Activated gamma-delta T cell treated with anti-CD3 and anti-CD28 coated beads, Interleukin-2, amount 50 U/mL, for 16 hours (primary cell): ENCODE results near the gene DIPK1B.

ENCODE experiments used
- DNase-seq: peaks from one replicate; pipeline ENCODE4 v3.0.0-alpha.2; 2020; ENCODE audit warnings: low read depth

The DIPK1B gene

DNA sequence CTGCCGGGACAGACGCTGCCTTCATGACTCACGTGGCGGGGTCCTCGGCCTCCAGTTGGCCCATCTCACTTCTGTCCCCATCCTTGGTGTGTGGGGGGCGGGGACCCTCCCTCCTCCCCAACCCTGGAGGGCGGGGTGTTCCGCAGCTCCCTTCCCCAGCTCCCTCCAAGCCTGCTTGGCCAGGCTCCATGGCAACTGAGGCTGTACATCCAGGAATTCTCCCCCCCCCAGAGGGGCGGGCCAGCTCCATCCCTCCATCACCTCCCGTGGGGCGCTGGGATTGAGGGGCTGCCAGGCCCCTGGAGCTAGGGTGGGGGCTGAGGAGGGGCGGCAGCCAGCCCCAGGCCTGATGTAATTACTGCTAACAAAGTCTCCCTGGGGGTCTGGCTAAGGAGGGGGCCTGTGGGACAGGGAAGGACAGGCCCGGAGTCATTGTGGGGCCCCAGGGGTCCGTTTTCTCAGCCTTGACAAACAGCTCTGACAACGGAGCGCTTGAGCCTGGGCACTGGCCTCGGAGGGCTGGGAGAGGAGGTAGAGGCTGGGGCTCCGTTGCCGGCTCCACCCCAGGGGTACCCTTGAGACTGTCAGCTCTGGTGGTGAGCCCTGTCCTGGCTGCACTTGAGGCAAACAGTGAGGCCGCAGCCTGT lies 8.0 kb downstream of the DIPK1B start:
- no peak for DNase-seq

GRCh38 chr9:136720898-136721338 lies 8.5 kb downstream of the DIPK1B start:
- DNase-seq: no peak

DNA sequence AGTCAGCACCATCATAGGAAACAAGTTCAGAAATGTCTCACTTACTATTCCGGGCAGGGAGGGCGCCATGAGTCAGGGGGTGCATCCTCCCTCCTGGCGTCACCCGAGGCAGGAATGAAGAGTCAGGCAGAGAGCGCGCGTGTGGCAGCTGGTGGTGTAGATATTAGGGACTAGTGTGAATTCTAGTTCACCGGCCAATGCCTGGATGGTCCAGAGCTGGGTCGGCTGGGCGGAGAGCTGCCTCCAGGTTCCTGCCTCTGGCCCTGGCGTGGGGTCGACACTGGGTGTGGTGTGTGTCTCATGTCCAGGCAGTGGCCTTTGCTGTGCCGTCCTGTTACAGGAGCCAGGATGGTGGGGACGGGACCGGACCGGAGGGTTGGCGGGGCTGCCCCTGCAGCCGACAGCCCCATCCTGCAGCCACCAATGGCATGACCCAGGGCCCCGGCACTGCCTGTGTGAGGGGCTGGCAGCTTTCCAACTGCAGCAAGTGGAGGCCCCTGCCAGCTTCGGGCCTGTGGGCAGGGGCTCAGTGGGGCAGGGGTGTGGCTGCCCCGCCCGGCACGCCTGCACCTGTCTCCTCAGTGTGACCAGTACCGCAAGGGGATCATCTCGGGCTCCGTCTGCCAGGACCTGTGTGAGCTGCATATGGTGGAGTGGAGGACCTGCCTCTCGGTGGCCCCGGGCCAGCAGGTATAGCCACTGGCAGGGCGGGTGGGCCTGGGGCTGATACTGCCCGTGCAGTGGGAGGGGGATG lies 9.1 kb downstream of the DIPK1B start:
- DNase-seq: no peak

DNA sequence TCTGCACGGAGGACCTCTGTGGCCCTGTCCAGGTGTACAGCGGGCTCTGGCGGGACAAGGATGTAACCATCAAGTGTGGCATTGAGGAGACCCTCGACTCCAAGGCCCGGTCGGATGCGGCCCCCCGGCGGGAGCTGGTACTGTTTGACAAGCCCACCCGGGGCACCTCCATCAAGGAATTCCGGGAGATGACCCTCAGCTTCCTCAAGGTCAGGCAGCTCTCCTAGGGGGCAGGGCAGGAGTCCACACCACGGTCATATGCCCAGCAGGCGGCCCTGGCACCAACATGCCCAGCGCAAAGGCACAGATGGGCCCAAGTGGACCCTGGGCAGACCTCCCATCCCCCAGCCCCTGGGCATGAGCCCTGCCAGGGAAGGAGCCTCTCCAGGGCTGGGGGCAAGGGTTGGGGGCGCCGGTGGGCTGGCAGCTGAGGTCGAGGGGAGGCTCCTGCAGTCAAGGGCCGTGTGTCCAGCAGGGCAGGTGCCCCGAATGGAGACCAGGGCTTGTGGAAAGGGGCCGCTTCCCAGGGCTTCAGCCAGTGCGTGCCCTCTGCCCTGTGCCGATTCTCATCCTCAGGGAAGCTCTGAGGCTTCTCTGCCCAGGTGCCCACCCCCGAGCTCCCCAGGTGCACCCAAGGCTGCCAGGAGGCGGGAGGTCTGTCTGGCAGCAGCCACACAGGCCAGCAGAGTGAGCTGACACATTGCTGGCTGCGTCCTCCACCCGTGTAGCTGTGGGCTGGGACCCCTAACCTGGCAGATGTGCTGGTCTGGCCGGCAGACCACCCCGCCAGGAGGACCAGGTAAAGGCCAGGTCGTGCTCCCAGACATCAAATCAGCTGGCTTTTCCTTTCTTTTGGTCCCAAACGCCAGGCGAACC lies 10.0 kb downstream of the DIPK1B start:
- no peak for DNase-seq

GRCh38 chr9:136722969-136723356 lies 10.6 kb downstream of the DIPK1B start:
- DNase-seq: no peak

DNA sequence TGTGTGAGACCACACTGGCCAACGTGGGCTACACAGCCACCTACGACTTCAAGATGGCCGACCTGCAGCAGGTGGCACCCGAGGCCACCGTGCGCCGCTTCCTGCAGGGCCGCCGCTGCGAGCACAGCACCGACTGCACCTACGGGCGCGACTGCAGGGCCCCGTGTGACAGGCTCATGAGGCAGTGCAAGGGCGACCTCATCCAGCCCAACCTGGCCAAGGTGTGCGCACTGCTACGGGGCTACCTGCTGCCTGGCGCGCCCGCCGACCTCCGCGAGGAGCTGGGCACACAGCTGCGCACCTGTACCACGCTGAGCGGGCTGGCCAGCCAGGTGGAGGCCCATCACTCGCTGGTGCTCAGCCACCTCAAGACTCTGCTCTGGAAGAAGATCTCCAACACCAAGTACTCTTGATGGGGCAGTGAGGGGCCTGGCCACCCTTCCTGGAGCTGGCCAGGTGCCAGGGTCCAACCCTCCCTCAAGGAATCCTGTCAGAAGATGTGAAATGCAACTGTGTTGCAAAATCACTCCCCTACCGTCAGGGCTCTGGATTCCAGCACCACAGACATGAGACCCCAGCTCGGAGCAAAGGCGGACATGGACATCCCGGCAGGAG lies 11.1 kb downstream of the DIPK1B start:
- DNase-seq: no peak

DNA sequence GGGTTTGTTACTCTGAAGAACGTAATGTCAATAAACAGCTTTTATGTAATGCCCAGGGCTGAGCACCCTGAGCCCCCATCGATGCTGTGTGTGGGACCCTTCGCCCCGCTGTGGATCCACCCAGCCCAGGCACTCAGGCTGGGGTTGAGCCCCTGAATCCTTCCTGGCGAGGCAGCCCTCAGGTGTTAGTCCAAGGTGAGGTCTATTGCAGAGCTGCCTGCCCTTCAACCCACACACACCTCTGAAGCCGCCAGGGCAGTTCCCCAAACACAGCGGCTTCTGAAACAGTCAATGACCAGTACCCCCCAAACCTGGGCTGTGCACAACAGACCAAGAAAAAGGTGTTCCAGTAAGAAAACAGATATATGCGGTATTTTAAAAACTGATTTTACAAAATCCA lies 11.6 kb downstream of the DIPK1B start:
- no peak for DNase-seq

GRCh38 chr9:136724772-136725171 lies 12.4 kb downstream of the DIPK1B start:
- no peak for DNase-seq

- DNase-seq: no peak
These were observed 13.2 kb downstream of the DIPK1B start for GRCh38 chr9:136725612-136726011.

DNA sequence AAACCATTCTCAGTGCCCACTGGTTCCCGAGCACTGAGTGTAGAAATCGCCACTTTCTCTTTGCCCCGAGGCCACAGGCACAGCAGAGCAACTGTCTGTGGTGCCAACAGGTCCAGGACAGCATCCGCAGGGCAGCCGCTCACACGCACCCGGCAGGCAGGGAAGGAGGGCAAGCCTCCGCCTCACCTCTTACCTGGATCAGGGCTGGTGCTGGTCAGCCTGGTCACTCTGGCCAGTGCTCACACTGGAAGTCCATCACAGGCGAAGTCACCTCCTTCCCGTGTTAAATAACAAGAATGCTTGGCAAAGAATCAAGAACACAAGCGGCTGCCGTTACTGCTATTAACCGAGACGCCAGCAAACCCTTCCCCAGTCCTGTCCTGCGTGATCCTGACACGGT lies 13.7 kb downstream of the DIPK1B start:
- no peak for DNase-seq

GRCh38 chr9:136726631-136727191 lies 14.3 kb downstream of the DIPK1B start:
- no peak for DNase-seq

- DNase-seq: peak; percentile 92
These were observed 15.7 kb downstream of the DIPK1B start for GRCh38 chr9:136728080-136728547.

- DNase-seq: no peak
These were observed 16.3 kb downstream of the DIPK1B start for GRCh38 chr9:136728548-136729123.

GRCh38 chr9:136729144-136729543 lies 16.8 kb downstream of the DIPK1B start:
- no peak for DNase-seq

DNA sequence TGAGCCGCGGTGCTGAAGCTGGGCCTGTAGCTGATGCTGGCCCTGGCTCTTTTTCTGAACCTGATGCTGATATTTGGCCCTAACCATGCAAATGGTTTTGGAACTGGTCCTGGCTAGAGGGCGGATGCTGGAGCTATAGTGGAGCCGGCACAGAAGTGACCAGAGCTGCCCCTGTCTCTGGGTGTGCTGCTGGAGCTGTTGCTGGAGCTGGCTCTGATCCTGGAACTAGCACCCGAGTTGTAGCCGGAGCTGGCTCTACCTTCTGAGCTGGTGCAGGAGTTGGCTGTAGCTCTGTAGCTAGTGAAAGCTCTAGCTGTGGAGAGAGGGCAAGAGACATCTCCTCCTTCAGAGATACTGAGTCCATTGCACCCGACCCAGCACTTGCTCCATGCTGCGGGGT lies 17.6 kb downstream of the DIPK1B start:
- no peak for DNase-seq

GRCh38 chr9:136732444-136733178 lies 20.2 kb downstream of the DIPK1B start:
- no peak for DNase-seq

GRCh38 chr9:136733611-136734010 lies 21.2 kb downstream of the DIPK1B start:
- no peak for DNase-seq

DNA sequence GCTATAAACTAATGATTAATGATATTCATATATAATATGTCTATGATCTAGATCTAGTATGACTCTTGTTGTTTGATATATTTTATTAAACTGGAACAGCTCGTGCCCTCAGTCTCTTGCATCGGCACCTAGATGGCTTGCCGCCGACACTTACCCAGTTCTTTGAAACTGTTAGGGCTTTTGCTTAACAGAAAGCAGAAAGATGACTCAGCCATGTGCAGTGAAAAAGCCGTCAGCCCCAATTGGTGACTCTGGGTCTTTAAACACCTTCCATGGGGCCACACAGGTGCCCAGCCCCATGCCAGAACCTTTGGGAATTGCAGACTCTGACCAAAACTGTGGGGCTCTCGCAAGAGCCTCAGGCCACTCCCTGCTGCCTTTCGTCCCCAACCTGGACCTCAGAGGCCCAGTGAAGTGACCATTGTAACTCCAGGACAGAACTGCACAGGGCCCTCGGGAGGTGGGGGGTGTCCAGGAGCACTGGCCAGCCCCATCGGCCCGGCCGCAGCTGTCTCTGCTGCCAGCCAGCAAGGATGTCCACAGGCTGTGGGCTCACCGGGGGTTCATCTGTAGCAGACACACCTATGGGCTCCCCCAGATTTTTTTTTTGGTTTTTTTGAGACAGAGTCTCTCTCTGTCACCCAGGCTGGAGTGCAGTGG lies 22.6 kb downstream of the DIPK1B start:
- no peak for DNase-seq

- no peak for DNase-seq
These were observed 23.6 kb downstream of the DIPK1B start for GRCh38 chr9:136735812-136736480.

GRCh38 chr9:136738960-136739359 lies 26.6 kb downstream of the DIPK1B start:
- no peak for DNase-seq
